HG03469 (cell line): ENCODE data around the gene ATAT1.
"Not testable (repeated sequence)": the region's sequence is repeated elsewhere in the genome, so short reads cannot be mapped to it uniquely, and the experiment has no call there.

ENCODE experiments used
- ATAC-seq: cut with Tn5 transposase; IDR thresholded peaks from one replicate; pipeline ENCODE4 v1.9.1; 2021; ENCODE audit warnings: mild to moderate bottlenecking, moderate library complexity, moderate number of reproducible peaks; ENCODE audit not compliant: unreplicated experiment

ATAT1 gene

DNA sequence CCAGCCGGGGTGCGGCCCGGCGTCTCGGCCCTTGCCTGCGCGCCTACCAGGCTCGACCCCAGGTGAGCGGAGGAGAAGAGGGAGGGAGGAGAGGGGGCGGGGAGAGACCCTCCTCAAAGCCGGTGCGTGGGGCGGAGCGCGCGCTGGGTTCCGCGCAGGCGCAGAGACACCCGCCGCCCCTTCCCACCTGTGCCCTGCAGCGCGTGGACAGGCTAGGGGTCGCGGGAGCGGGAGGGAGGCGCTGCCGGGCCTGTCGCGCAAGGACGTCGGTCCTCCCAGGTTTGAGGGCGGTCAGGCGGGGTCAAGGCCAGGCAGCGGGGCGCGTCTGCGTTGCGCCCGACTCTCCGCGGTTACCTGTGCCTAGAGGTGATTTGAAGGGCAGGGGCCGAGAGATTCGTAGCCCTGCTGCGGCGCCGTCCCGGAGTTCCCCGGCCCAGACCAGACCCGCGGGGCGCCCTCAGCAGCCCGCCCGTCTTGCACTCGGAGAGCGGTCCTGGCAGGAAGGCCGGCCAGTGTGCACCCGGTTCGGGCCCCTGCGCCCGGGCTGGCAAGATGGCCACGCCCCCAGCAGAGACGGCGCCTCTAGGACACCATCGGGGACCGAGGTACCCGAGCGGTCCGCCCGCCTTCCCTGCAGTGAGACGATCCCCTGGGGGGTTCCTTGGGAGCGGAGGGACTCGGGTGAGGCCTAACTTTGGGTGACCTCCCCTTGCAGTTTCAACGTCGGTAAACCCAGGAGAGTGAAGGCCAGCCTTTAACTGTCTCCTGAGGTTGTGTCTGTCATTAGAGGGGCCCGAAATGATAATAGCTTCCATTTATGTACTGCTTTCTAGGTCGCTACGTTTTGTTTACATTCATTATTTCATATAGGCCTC is 20.8 kb downstream of the ATAT1 start:
- peak; percentile 50 for ATAC-seq

GRCh38 chr6:30651143-30651542 is 24.5 kb downstream of the ATAT1 start:
- no peak for ATAC-seq

GRCh38 chr6:30654798-30655742 is 28.4 kb downstream of the ATAT1 start:
- ATAC-seq: no peak

DNA sequence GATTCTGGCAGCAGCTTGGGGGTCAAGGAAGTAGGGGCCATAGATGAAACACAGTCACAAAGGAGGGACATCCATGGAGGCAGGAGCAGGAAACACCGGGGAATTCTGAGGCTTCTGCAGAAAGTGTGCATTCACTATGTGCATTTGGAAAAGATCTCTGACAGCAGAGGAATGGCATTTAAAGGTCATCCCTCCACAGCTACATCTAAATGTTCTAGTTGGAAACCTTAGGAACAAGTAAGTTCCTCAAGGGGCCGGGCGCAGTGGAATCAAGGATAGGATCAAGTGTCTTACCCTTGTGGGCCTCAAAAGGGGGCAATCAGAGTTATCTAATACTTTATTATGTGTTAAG is 29.0 kb downstream of the ATAT1 start:
- no peak for ATAC-seq

GRCh38 chr6:30656513-30656912 is 29.8 kb downstream of the ATAT1 start:
- no peak for ATAC-seq

DNA sequence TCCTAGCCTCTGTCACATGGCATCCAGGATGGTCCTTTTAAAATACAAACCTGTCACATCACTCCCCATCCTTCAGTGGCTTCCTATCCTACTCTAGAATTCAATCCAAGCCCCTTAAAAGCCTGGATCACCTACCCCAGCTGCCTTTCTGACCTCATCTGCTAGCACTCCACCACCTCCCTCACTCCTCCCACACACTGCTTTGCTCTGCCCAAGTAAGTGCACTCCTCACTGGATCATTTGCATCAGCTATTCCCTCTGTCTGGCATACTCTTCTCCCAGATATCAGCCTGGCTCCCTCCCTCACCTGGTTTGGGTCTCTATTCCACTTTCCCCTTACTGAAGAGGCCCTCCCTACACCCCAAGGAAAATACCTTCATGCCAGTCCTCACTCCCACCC is 30.8 kb downstream of the ATAT1 start:
- ATAC-seq: no peak

DNA sequence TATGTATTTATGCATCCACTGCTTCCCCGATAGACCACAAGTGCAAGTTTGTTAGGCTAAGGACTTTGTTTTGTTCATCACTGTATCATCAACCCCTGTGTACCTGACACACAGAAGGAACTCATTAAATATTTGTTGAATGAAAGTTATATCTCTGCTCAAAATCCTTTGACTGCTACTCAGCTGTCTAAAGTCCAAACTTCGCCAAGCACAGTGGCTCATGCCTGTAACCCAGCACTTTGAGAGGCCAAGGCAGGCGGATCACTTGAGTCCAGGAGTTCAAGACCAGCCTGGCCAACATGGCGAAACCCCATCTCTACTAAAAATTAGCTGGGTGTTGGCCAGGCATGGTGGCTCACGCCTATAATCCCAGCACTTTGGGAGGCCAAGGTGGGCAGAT is 31.2 kb downstream of the ATAT1 start:
- not testable (repeated sequence) for ATAC-seq

- no peak for ATAC-seq
Observed at GRCh38 chr6:30664994-30665767, 38.5 kb downstream of the ATAT1 start.

- ATAC-seq: not testable (repeated sequence)
Observed at GRCh38 chr6:30666300-30666699, 39.6 kb downstream of the ATAT1 start.

DNA sequence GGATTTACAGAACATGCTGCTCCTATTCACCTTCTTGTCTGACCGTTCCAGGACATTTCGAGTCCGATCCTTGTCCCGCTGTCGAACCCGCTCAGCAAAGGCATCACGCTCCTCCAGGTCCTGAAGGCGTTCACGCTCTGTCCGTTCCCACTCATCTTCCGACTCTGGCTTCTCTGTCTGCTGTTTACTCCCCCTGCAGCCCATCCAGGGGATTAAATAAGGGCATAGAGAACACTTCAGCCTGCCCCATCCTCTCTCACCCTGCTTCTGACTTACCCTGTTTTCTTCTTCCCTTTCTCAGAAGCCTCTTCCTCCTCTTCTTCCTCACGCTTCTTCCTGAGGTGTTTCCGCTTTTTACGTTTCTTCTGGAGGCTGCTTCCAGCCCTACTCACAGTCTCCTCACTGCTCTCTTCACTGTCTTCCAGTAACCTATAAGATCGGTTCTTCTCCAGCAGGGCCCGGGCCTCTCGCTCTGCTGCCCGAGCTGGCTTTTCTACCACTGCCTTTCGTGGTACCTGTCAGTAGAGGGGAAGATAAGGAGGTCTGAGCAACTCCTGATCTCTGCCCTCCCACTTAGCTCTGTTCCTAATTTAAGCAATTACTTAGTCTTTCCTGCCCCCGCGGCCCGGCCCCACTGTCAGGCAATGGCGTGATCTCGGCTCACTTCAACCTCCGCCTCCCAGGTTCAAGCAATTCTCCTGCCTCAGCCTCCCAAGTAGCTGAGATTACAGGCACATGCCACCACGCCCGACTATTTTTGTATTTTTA is 44.3 kb downstream of the ATAT1 start:
- ATAC-seq: no peak

- ATAC-seq: no peak
Observed at GRCh38 chr6:30672445-30673253, 46.0 kb downstream of the ATAT1 start, which contains the start of gene DHX16. TSS of gene DHX16 (minus strand) at chr6:30673006. CDS start at chr6:30672841, 165 bp downstream.

DNA sequence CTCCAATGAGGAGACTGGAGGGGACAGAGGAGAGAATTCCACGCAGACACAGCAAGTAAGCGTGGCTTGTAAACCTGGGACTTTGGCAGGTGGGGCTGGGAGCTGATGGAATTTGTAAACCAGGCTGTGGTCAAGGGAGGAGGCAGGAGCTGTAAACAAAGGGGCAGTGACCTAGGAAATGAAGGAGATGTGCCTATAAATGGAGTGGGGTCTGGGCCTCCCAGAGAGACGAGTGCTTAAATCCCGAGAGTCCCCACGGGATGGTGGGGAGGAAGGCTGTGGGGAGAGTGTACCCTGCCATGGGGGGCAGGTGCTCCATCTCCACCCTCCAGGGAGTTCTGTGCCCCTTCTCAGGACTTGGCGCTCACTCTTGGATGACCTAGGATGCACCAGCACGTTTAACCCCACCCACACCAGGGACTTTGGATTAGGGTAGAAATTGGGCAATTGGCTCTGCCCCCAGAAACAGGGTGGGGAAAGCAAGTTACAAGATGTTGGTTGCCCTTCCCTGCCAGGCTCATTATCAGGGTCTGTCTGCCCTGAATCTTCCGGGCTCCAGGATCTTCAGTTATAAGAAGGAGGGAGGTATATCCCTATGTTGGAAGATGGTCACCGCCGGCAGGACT is 50.1 kb downstream of the ATAT1 start:
- no peak for ATAC-seq

- ATAC-seq: no peak
Observed at GRCh38 chr6:30678964-30679726, 52.5 kb downstream of the ATAT1 start.

- ATAC-seq: no peak
Observed at GRCh38 chr6:30679765-30680535, 53.3 kb downstream of the ATAT1 start.

DNA sequence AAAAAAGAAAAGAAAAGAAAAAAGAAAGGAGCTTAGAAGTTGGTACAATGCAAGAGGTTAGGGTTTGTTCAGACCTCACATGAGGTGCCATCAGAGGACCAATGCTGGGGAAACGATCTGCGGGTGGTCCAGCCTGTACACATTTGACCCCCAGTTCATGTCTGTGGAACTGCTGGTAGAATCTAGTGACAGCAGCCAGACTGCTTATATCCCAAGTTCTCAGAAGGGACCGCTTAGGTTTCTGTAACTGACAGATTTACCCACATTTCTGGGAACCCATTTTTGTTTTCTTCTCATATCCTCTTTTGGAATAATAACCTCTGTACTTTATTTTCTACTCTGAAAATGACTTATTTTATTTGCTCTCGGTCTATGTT is 55.1 kb downstream of the ATAT1 start:
- no peak for ATAC-seq

DNA sequence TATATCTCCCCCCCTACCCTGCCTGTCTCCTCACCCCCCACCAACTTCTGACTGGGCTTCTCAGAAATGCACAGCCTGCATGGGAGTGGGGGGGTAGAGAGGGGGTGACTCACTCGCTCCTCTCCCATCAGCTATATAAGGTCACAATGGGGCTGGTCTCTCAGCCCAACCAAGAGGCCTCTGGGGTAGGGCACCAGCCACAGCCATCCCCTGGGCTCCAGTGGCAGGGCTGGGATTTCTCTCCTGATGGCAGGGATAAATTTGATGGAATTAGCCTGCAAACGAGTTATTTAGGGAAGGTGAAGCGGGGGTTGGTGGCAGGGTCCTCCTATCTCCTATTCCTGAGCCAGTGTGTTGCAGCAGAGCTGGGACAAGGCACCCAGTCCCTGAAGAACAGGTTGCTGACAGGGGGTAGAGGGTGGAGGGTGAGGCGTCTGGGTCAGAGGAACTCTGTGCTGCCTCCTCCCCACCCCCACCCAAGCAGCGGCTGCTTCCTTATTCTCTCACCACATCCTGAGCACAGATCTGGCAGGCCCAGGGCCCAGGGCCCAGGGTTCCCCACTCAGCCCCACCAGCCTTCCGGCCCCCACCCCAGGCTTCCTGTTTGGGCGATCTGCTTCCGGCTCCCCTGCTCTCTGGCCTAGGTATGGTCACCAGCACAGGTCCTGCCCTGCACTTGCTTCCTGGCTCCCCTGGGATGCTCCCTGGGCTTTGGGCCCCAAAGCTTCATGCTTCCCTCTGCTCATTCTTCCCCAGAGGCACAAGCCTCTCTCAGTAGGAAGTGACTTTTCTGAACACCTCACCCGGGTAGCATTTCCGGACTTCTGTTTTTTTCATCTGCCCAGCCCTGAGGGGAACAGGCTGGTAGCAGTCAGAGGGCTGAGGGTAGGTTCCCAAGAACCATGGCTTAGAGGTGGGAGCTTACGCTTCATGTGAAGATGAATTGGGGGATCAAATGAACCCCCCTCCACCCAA is 55.8 kb downstream of the ATAT1 start:
- peak; percentile 34 for ATAC-seq
